Transverse colon (tissue), 4 donors: ENCODE measurements around the gene ZNF516. TPM values are rescaled to one million over a fixed set of nuclear protein-coding genes. Genes with fewer than 3 reads are reported as not detected.
A peak's percentile ranks its signal among the peaks of the same experiment; 100 is the strongest.

Experiments
- DNase-seq: peaks from one replicate; pipeline ENCODE4 v3.0.0-alpha.2; 2019
- H3K27ac ChIP-seq, 4 donors: fragments of 200-600 bp; sonication (generic); 2 replicates each; pipeline ENCODE4 v1.5.1; 2016 to 2018; ENCODE audit warnings: inconsistent platforms in 4 of 4
- H3K27me3 ChIP-seq: fragments of 200-600 bp; sonication (generic); 2 replicates; pipeline ENCODE4 v1.5.1; 2017; ENCODE audit warnings: inconsistent platforms
- H3K36me3 ChIP-seq, 4 donors: fragments of 200-600 bp; sonication (generic); 2 replicates each; pipeline ENCODE4 v1.5.1; 2017 to 2019; ENCODE audit warnings: inconsistent platforms in 4 of 4
- H3K4me1 ChIP-seq, 4 donors: fragments of 200-600 bp; sonication (generic); 2 replicates each; pipeline ENCODE4 v1.5.1; 2017 to 2020; ENCODE audit warnings: inconsistent platforms in 4 of 4
- H3K4me3 ChIP-seq, 4 donors: fragments of 200-600 bp; sonication (generic); 1 replicate in 1 of 4; 2 replicates in 3 of 4; pipeline versions ENCODE4 v1.5.1 to v1.6.1; 2017 to 2019; ENCODE audit warnings: inconsistent platforms in 4 of 4
- H3K9me3 ChIP-seq, 2 donors: fragments of 200-600 bp; sonication (generic); 2 replicates each; pipeline ENCODE4 v1.5.1; 2017 to 2019; ENCODE audit warnings: inconsistent platforms in 2 of 2
- CTCF ChIP-seq, 5 experiments: fragments of 200-600 bp in 3 of 5; fragments of 450-650 bp in 2 of 5; sonication (generic) in 3 of 5; IDR thresholded peaks; 1 replicate in 2 of 5; 2 replicates in 3 of 5; pipeline ENCODE4 v1.5.1; 2016 to 2017; ENCODE audit warnings: antibody characterized with exemption in 5 of 5, inconsistent platforms in 3 of 5, mild to moderate bottlenecking in 2 of 5, moderate library complexity in 1 of 5
- EP300 ChIP-seq: sonication (generic); formaldehyde crosslinking; IDR thresholded peaks from one replicate; pipeline ENCODE4 v1.6.1; 2017; ENCODE audit warnings: antibody characterized with exemption, low read depth
- POLR2A ChIP-seq: fragments of 450-650 bp; IDR thresholded peaks from one replicate; pipeline ENCODE4 v1.6.1; 2016; ENCODE audit warnings: antibody characterized with exemption, mild to moderate bottlenecking, moderate library complexity
- POLR2AphosphoS5 ChIP-seq, 3 donors: sonication (generic); formaldehyde crosslinking; IDR thresholded peaks; one replicate each; pipeline ENCODE4 v1.6.1; 2016; ENCODE audit warnings: antibody characterized with exemption in 3 of 3
- WGBS, 2 donors: methylation state at CpG; one replicate each; pipeline ENCODE4 v1.1.5; 2018; ENCODE audit warnings: low coverage in 1 of 2; 5-methylcytosine and 5-hydroxymethylcytosine counted together
- in situ Hi-C, 4 donors: fragments of 200-750 bp; cut with MboI; loops; one replicate each; pipeline versions ENCODE4 v1.15.0 to v1.15.1; 2017; ENCODE audit warnings: low sequenced_read_pairs in 3 of 4, low pct_ligation_motif_present in 1 of 4, low pct_unique_long_range_greater_than_20kb in 1 of 4
- intact Hi-C: fragments of 100-400 bp; cut with DNase I; formaldehyde crosslinking; loops from one replicate; pipeline ENCODE4 v1.15.1; 2023; ENCODE audit warnings: low total_unique reads
- total RNA-seq, 4 donors: library from RNA; depleted of rRNA; stranded (reverse); fragments of >200 nt; gene quantifications; one replicate each; pipeline ENCODE4 v1.1.0, GENCODE V29; 2016

ZNF516 gene
- total RNA-seq, 4 donors from 2014 or later: 19.4 to 37.8 (median 26.7) TPM

- Histone ChIP-seq H3K4me3 (no peak overlapping the region), H3K27me3 (no peaks in the 10 kb centered on the region), H3K36me3 (peaks cover 0 to 13% (median 2%) of the 10 kb centered on the region in 4 donors), H3K4me1 (peaks cover 0 to 20% (median 3%) of the 10 kb centered on the region in 4 donors), H3K27ac (peak overlapping the region; percentile 15 to 51 (median 21)), H3K9me3 (no peaks in the 10 kb centered on the region)
- in situ Hi-C loops (no loop called here), intact Hi-C loops (no loop called here)
- 75 to 77% methylated on average over 9 to 12 of the region's 12 CpGs for whole genome bisulfite sequencing, 2 donors
- DNase-seq: no peak
- TF ChIP-seq CTCF (IDR thresholded peaks at IDR 0.05) (no peak), EP300 (no peak), POLR2AphosphoS5 (IDR thresholded peaks at IDR 0.05) (no peak), POLR2A (no peak)
Measured at GRCh38 chr18:76363436-76364120, 131.5 kb downstream of the ZNF516 start.

- Histone ChIP-seq H3K4me3 (no peak overlapping the region), H3K27ac (peak overlapping the region; percentile 20 to 46 (median 25)), H3K27me3 (no peaks in the 10 kb centered on the region), H3K4me1 (peaks cover 0 to 20% (median 3%) of the 10 kb centered on the region in 4 donors), H3K36me3 (peaks cover 0 to 21% (median 2%) of the 10 kb centered on the region in 4 donors), H3K9me3 (no peaks in the 10 kb centered on the region)
- TF ChIP-seq POLR2A (no peak), EP300 (no peak), CTCF (IDR thresholded peaks at IDR 0.05) (no peak), POLR2AphosphoS5 (IDR thresholded peaks at IDR 0.05) (no peak)
- WGBS, 2 donors: 68 to 84% methylated on average over 7 of the region's 7 CpGs
- intact Hi-C loops: no loop called here
- in situ Hi-C loops: no loop called here
- DNase-seq: no peak
Measured at GRCh38 chr18:76362676-76363075, 132.4 kb downstream of the ZNF516 start.

DNA sequence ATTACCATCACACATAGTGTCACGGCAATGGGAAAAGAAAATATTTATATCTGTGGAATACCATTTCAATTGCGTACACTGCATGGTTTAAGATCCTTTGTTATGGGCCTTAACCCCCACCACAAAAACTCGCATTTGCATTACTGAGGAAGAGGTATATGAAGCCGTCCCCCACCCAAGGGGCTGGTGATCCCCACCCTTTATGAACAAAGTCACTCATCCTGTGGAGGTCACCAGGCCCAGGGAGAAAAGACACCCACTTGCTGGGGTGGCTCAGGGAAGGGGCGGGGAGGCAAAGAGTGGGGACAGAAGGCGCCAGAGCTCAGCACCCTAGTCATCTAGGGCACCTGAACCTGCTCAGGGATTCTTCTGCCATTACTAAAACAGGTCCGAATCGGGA, 133.8 kb downstream of the ZNF516 start:
- no peak for TF ChIP-seq EP300
- Histone ChIP-seq H3K27me3 (no peaks in the 10 kb centered on the region), H3K4me1 (peaks cover 0 to 20% (median 3%) of the 10 kb centered on the region in 4 donors), H3K27ac (no peak overlapping the region), H3K9me3 (no peaks in the 10 kb centered on the region), H3K4me3 (no peak overlapping the region), H3K36me3 (peaks cover 0 to 23% (median 2%) of the 10 kb centered on the region in 4 donors)
- intact Hi-C loops: no loop called here
- WGBS, 2 donors: 91 to 92% methylated on average over 6 to 8 of the region's 8 CpGs
- DNase-seq: no peak
- in situ Hi-C loops: no loop called here

GRCh38 chr18:76359909-76360308, 135.1 kb downstream of the ZNF516 start:
- Histone ChIP-seq H3K9me3 (no peaks in the 10 kb centered on the region), H3K27ac (no peak overlapping the region), H3K4me3 (no peak overlapping the region), H3K36me3 (peaks cover 0 to 23% (median 2%) of the 10 kb centered on the region in 4 donors), H3K4me1 (peaks cover 0 to 13% (median 3%) of the 10 kb centered on the region in 4 donors), H3K27me3 (no peaks in the 10 kb centered on the region)
- 80 to 92% methylated on average over 1 to 12 of the region's 12 CpGs for WGBS, 2 donors
- in situ Hi-C loops: no loop called here
- intact Hi-C loops: loop anchor here (10.0 kb wide), 1 partner anchor 485 kb away; no protein-coding TSS in a partner anchor
- no peak for DNase-seq
- TF ChIP-seq CTCF (IDR thresholded peaks at IDR 0.05) (no peak), POLR2AphosphoS5 (IDR thresholded peaks at IDR 0.05) (no peak), EP300 (no peak), POLR2A (no peak)
